NCI-H748 treated with DMSO at 0.1 percent for 48 hours (cell line): ENCODE results near the gene TMEM134.

Experiments used
- DNase-seq: peaks from one replicate; lab custom pipeline; 2025; lab: John Stamatoyannopoulos, UW

TMEM134 gene

GRCh38 chr11:67500831-67501715, 32.0 kb upstream of the TMEM134 start:
- no peak for DNase-seq

- DNase-seq, result no peak
Observed at GRCh38 chr11:67500484-67500821, 31.4 kb upstream of the TMEM134 start.

GRCh38 chr11:67499808-67500483, 30.9 kb upstream of the TMEM134 start:
- DNase-seq, result no peak

- DNase-seq, result no peak
Observed at GRCh38 chr11:67498544-67498972, 29.5 kb upstream of the TMEM134 start.

- no peak for DNase-seq
Observed at GRCh38 chr11:67497656-67498291, 28.7 kb upstream of the TMEM134 start.

GRCh38 chr11:67496113-67496512, 27.1 kb upstream of the TMEM134 start:
- no peak for DNase-seq

- DNase-seq, result no peak
Observed at GRCh38 chr11:67495234-67496005, 26.4 kb upstream of the TMEM134 start.

GRCh38 chr11:67494371-67495233, 25.6 kb upstream of the TMEM134 start:
- no peak for DNase-seq

- DNase-seq, result no peak
Observed at GRCh38 chr11:67493548-67494370, 24.7 kb upstream of the TMEM134 start.

GRCh38 chr11:67492801-67493547, 23.9 kb upstream of the TMEM134 start:
- DNase-seq, result no peak

GRCh38 chr11:67492069-67492727, 23.1 kb upstream of the TMEM134 start:
- no peak for DNase-seq

- DNase-seq, result no peak
Observed at GRCh38 chr11:67491276-67492068, 22.4 kb upstream of the TMEM134 start.

- DNase-seq, result no peak
Observed at GRCh38 chr11:67490727-67491065, 21.6 kb upstream of the TMEM134 start.

GRCh38 chr11:67489885-67490726, 21.1 kb upstream of the TMEM134 start:
- no peak for DNase-seq

- DNase-seq, result no peak
Observed at GRCh38 chr11:67489203-67489884, 20.3 kb upstream of the TMEM134 start.

GRCh38 chr11:67486481-67487195, 17.6 kb upstream of the TMEM134 start:
- no peak for DNase-seq
